Keratinocyte (primary cell): Measurements from ENCODE around the gene ART4. TPM values are rescaled to one million over a fixed set of nuclear protein-coding genes. Genes with fewer than 3 reads are reported as not detected.

Experiments used
- DNase-seq: peaks from one replicate; pipeline ENCODE4 v3.0.0-alpha.2; 2011; ENCODE audit warnings: low read depth, missing footprints, low spot score
- FAIRE-seq: peaks from 2 replicates; lab custom pipeline; 2011; peaks lifted over from hg19 to GRCh38; lab: Jason Lieb, UNC
- H2AFZ ChIP-seq: 2 replicates; pipeline ENCODE4 v1.6.0; 2012; ENCODE audit warnings: low read length, control low read depth, inconsistent platforms; ENCODE audit not compliant: control insufficient read depth
- H3K27ac ChIP-seq: 2 replicates; pipeline ENCODE4 v1.5.1; 2011; ENCODE audit warnings: low read length; ENCODE audit not compliant: control insufficient read depth, insufficient read depth
- H3K27me3 ChIP-seq: 3 replicates; pipeline ENCODE4 v1.6.0; 2011; ENCODE audit warnings: low read length; ENCODE audit not compliant: control insufficient read depth, insufficient read depth; ENCODE audit errors: extremely low read depth
- H3K36me3 ChIP-seq, 2 experiments: 2 replicates in 1 of 2; 3 replicates in 1 of 2; pipeline ENCODE4 v1.5.1; 2011; ENCODE audit warnings: low read length in 2 of 2, mild to moderate bottlenecking in 1 of 2; ENCODE audit not compliant: control insufficient read depth in 2 of 2, insufficient read depth in 2 of 2; ENCODE audit errors: extremely low read depth in 1 of 2
- H3K4me1 ChIP-seq: 3 replicates; pipeline ENCODE4 v1.5.1; 2011; ENCODE audit warnings: low read length; ENCODE audit not compliant: control insufficient read depth, insufficient read depth; ENCODE audit errors: extremely low read depth
- H3K4me2 ChIP-seq: 3 replicates; pipeline ENCODE4 v1.6.0; 2011; ENCODE audit warnings: low read depth, low read length; ENCODE audit not compliant: control insufficient read depth, insufficient read depth; ENCODE audit errors: extremely low read depth
- H3K4me3 ChIP-seq, 3 experiments: fragments of 200-600 bp in 1 of 3; sonication (generic) in 1 of 3; 2 replicates in 2 of 3; 3 replicates in 1 of 3; pipeline ENCODE4 v1.5.1; 2011 to 2016; ENCODE audit warnings: low read length in 3 of 3, mild to moderate bottlenecking in 3 of 3, control low read depth in 2 of 3, inconsistent platforms in 1 of 3, low read depth in 1 of 3, mixed read lengths in 1 of 3, mixed run types in 1 of 3, moderate library complexity in 1 of 3; ENCODE audit not compliant: control insufficient read depth in 2 of 3, insufficient read depth in 2 of 3; ENCODE audit errors: extremely low read depth in 1 of 3
- H3K79me2 ChIP-seq: 2 replicates; pipeline ENCODE4 v1.6.0; 2012; ENCODE audit warnings: low read length; ENCODE audit not compliant: control insufficient read depth, insufficient read depth
- H3K9ac ChIP-seq: 3 replicates; pipeline ENCODE4 v1.6.0; 2011; ENCODE audit warnings: low read length; ENCODE audit not compliant: control insufficient read depth, insufficient read depth; ENCODE audit errors: extremely low read depth
- H3K9me1 ChIP-seq: 3 replicates; pipeline ENCODE4 v1.6.0; 2011; ENCODE audit warnings: low read length; ENCODE audit not compliant: control insufficient read depth, insufficient read depth; ENCODE audit errors: extremely low read depth
- H3K9me3 ChIP-seq: 2 replicates; pipeline ENCODE4 v1.5.1; 2012; ENCODE audit warnings: low read depth, low read length; ENCODE audit not compliant: control insufficient read depth
- H4K20me1 ChIP-seq: 3 replicates; pipeline ENCODE4 v1.6.0; 2011; ENCODE audit warnings: low read length; ENCODE audit not compliant: control insufficient read depth, insufficient read depth; ENCODE audit errors: extremely low read depth
- EZH2 ChIP-seq: IDR thresholded peaks from one replicate; pipeline ENCODE4 v1.6.1; 2012; ENCODE audit warnings: inconsistent platforms, mild to moderate bottlenecking, low read length, moderate library complexity
- dilution Hi-C: fragments of 300-500 bp; cut with MboI; formaldehyde crosslinking; loops from one replicate; pipeline ENCODE4 v1.7.0; 2020; ENCODE audit warnings: low sequenced_read_pairs; ENCODE audit not compliant: extremely low pct_ligation_motif_present
- polyA plus RNA-seq, 5 experiments: library from polyadenylated mRNA; depleted of rRNA in 3 of 5; stranded (reverse) in 3 of 5; stranded (forward) in 1 of 5; unstranded in 1 of 5; fragments of >200 nt; gene quantifications; 1 replicate in 1 of 5; 2 replicates in 3 of 5; 3 replicates in 1 of 5; pipeline versions ENCODE4 v1.2.1 to v1.2.3, GENCODE V29; 2011 to 2012; ENCODE audit warnings: missing spikeins in 2 of 5, low read depth in 1 of 5, low replicate concordance in 1 of 5
- TF ChIP-seq, protein P1 (sequence below), 3 experiments: IDR thresholded peaks in 1 of 3; conservative IDR thresholded peaks in 1 of 3; optimal IDR thresholded peaks in 1 of 3; 2 replicates in 2 of 3; 3 replicates in 1 of 3; pipeline versions ENCODE3 to v1.5.1; 2011; ENCODE audit warnings: low read length in 3 of 3, mild to moderate bottlenecking in 3 of 3, moderate library complexity in 2 of 3, control low read depth in 1 of 3, inconsistent platforms in 1 of 3; ENCODE audit not compliant: insufficient read depth in 2 of 3; ENCODE audit errors: extremely low read depth in 1 of 3

The ART4 gene
- polyA plus RNA-seq, 1 donor (not counting 4 experiments of a cell fraction or from before 2014, with no cell fraction given), result not detected

- DNase-seq, result no peak
- Histone ChIP-seq H3K4me3 (no peak overlapping the region), H2AFZ (no peak overlapping the region), H4K20me1 (no peaks in the 10 kb centered on the region), H3K9me1 (no peaks in the 10 kb centered on the region), H3K36me3 (no peaks in the 10 kb centered on the region), H3K9me3 (no peaks in the 10 kb centered on the region), H3K4me2 (no peak overlapping the region), H3K27me3 (no peaks in the 10 kb centered on the region), H3K79me2 (no peaks in the 10 kb centered on the region), H3K9ac (no peak overlapping the region), H3K4me1 (peaks cover 14% of the 10 kb centered on the region), H3K27ac (no peak overlapping the region)
- TF ChIP-seq, protein P1, sequence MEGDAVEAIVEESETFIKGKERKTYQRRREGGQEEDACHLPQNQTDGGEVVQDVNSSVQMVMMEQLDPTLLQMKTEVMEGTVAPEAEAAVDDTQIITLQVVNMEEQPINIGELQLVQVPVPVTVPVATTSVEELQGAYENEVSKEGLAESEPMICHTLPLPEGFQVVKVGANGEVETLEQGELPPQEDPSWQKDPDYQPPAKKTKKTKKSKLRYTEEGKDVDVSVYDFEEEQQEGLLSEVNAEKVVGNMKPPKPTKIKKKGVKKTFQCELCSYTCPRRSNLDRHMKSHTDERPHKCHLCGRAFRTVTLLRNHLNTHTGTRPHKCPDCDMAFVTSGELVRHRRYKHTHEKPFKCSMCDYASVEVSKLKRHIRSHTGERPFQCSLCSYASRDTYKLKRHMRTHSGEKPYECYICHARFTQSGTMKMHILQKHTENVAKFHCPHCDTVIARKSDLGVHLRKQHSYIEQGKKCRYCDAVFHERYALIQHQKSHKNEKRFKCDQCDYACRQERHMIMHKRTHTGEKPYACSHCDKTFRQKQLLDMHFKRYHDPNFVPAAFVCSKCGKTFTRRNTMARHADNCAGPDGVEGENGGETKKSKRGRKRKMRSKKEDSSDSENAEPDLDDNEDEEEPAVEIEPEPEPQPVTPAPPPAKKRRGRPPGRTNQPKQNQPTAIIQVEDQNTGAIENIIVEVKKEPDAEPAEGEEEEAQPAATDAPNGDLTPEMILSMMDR (optimal IDR thresholded peaks at IDR 0.05 in 1 of 3, IDR thresholded peaks at IDR 0.05 in 1 of 3, conservative IDR thresholded peaks at IDR 0.05 in 1 of 3; ENCODE audit: extremely low read depth in 1 of 3, insufficient read depth in 2 of 3, low read length in 3 of 3), result no peak
- no peak for TF ChIP-seq EZH2
- dilution Hi-C loops, result no loop called here
- no peak for FAIRE-seq
These were observed 40.4 kb upstream of the ART4 start for GRCh38 chr12:14883686-14884085.

DNA sequence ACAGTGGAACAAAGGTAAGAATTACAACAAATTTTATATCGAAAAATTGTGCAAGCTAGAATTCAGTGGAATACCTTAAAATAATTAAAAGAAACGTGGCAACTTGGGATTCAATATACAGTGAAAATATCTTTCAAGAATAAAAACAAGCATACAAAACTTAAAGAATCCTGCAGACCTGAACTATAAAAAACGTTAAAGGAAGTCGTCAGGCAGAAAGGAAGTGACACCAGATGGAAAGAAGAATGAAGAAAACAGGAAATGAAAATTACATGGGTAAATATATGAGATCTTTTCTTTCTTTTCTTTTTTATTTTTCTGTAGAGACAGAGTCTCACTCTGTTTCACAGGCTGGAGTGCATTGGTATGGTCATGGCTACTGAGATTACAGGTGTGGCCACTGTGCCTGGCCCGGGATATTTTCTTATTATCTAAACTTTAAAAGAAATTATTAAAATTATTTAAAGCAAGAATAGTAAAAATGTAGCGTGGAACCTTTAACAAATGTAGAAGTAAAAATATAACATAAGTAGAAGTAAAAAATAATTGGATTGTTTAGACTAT, 37.6 kb upstream of the ART4 start:
- Histone ChIP-seq H3K27ac (no peak overlapping the region), H4K20me1 (no peaks in the 10 kb centered on the region), H3K4me3 (no peak overlapping the region), H2AFZ (no peak overlapping the region), H3K27me3 (no peaks in the 10 kb centered on the region), H3K9ac (no peak overlapping the region), H3K9me1 (no peaks in the 10 kb centered on the region), H3K36me3 (no peaks in the 10 kb centered on the region), H3K9me3 (no peaks in the 10 kb centered on the region), H3K4me1 (peaks cover 8% of the 10 kb centered on the region), H3K79me2 (no peaks in the 10 kb centered on the region), H3K4me2 (no peak overlapping the region)
- FAIRE-seq, result no peak
- DNase-seq, result no peak
- no peak for TF ChIP-seq EZH2
- dilution Hi-C loops, result no loop called here
